ENCODE measurements around the gene DNAH14.

- TF ChIP-seq CTCF (IDR thresholded peaks at IDR 0.05): no peak
- no peak for TF ChIP-seq POLR2A (IDR thresholded peaks at IDR 0.05)
Observed at GRCh38 chr1:224906340-224906739, 23.1 kb upstream of the DNAH14 start.

Data from body of pancreas (tissue), 4 donors.